Retinal pigment epithelial cell (primary cell): ENCODE measurements around the gene C12orf75.
"Not testable (repeated sequence)": the region's sequence is repeated elsewhere in the genome, so short reads cannot be mapped to it uniquely, and the experiment has no call there.

ENCODE experiments used
- DNase-seq: peaks from one replicate; pipeline ENCODE4 v3.0.0-alpha.2; 2010; ENCODE audit warnings: low read depth
- H3K4me3 ChIP-seq: 2 replicates; pipeline ENCODE4 v1.5.1; 2011; ENCODE audit warnings: mild to moderate bottlenecking, low read length, control low read depth, moderate library complexity
- TF ChIP-seq, protein P1 (sequence below): conservative IDR thresholded peaks from 2 replicates; pipeline ENCODE4 v1.5.1; 2011; ENCODE audit warnings: low read depth, low read length, control low read depth, inconsistent platforms

The C12orf75 gene

DNA sequence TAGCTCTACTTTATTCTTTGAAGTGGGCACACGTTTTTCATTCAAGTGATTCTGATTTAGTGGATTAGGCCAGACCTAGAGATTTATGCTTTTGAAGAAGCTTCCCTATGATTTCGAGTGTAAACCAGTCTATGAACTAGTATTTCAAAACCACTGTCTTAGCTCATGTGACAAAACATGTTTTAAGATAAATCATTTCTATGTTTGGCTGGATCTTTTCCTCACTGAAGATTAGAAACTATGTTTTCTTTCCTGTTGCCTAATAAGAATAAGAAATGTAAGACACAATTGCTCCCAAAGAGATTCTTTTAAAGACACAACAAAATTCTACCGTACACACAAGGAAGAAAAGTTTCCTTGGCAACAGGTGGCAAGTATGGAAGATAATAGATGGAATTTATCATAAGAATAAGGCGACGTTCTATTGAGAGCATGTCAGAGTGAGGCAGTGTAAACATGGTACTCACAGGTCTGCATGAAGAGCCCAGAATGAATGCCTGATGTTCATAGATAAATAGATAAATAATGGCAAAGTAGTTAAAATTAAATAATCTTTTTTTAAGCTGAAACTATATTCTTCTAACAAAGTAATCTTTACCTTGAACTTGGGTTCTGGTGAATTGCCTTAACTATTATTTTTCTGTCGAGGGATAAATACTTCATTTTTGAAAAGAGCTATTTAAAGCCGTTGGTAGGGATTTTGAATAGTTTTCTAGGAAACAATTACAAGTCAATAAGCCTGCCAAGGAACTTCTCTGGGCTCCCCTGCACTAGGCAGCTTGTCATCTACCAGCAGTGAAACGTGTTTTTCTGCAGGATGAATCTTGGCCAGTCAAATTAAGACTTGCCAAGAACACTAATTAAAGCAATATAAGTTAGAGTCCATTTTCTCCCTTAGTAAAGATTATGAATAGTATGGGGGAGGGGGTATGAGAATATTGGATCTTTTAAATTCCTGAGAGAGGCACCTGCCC lies 34.1 kb upstream of the C12orf75 start:
- no peak for DNase-seq
- TF ChIP-seq, protein P1, sequence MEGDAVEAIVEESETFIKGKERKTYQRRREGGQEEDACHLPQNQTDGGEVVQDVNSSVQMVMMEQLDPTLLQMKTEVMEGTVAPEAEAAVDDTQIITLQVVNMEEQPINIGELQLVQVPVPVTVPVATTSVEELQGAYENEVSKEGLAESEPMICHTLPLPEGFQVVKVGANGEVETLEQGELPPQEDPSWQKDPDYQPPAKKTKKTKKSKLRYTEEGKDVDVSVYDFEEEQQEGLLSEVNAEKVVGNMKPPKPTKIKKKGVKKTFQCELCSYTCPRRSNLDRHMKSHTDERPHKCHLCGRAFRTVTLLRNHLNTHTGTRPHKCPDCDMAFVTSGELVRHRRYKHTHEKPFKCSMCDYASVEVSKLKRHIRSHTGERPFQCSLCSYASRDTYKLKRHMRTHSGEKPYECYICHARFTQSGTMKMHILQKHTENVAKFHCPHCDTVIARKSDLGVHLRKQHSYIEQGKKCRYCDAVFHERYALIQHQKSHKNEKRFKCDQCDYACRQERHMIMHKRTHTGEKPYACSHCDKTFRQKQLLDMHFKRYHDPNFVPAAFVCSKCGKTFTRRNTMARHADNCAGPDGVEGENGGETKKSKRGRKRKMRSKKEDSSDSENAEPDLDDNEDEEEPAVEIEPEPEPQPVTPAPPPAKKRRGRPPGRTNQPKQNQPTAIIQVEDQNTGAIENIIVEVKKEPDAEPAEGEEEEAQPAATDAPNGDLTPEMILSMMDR, result no peak
- H3K4me3 ChIP-seq, result no peak overlapping the region

DNA sequence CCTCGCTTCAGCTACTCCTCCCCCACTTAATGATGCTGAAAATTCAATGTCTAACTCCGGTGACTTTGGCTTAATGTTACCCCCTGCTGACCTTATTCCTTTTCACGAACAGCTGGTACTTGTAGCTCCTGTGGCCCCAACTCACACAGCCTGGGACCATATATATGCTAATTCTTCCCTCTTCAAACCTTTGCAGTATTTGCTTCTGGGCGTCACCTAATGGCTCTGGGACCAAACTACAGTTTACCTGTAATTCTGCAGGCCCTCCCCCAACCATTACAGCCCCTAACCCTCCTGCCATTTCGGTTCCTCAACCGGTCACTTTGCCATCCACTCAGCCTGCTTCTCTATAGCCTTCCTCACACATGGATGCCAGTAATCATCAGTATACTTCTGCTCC lies 29.6 kb upstream of the C12orf75 start:
- TF ChIP-seq, protein P1, result no peak
- no peak for DNase-seq
- H3K4me3 ChIP-seq, result no peak overlapping the region

DNA sequence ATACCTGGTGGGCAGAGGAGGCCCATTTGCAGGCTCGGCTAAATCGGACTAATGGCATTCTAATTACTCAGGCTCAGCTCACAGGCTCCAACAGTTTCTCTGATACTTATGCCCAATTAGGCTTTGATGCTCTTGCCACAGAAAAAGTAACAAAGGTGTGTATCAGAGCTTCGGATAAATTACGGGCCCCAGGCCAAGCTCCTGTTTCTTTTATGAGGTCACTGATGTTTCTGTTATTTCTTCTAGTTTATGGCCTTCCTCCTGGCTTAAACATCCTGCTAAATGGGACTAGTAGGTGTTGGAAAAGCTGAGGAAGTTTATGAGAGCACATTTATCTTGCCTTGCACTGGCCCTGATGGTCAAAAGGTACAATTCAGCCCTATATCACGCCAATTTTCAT lies 28.8 kb upstream of the C12orf75 start:
- H3K4me3 ChIP-seq, result no peak overlapping the region
- TF ChIP-seq, protein P1, result no peak
- no peak for DNase-seq

DNA sequence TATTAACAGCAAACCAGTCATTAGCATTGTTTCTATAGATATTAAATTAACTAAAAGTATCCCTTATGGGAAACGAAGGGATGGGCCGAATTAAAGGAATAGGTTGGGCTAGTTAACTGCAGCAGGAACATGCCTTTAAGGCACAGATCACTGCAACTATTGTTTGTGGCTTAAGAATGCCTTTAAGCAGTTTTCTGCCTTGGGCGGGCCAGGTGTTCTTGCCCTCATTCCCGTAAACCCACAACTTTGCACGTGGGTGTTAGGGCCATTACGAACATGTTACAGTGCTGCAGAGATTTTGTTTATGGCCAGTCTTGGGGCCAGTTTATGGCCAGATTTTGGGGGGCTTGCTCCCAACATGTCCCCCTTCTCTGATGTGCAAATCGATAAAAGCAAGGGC lies 27.5 kb upstream of the C12orf75 start:
- not testable (repeated sequence) for H3K4me3 ChIP-seq, DNase-seq

DNA sequence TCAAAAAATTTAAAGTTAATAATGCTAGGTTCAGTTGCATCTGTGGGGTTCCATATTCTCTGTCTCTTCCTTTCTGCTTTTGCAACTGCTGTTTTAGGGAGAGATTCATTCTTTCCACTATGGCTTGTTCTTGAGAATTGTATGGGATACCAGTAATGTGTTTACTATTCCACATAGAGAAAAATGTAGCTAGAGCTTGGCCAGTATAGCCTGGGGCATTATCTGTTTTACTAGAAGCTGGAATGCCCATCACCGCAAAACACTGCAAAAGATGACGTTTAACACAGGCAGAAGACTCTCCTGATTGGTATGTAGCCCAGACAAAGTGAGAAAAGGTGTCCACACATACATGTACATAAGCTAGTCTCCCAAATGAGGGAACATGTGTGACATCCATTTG lies 25.9 kb upstream of the C12orf75 start:
- not testable (repeated sequence) for H3K4me3 ChIP-seq, DNase-seq

DNA sequence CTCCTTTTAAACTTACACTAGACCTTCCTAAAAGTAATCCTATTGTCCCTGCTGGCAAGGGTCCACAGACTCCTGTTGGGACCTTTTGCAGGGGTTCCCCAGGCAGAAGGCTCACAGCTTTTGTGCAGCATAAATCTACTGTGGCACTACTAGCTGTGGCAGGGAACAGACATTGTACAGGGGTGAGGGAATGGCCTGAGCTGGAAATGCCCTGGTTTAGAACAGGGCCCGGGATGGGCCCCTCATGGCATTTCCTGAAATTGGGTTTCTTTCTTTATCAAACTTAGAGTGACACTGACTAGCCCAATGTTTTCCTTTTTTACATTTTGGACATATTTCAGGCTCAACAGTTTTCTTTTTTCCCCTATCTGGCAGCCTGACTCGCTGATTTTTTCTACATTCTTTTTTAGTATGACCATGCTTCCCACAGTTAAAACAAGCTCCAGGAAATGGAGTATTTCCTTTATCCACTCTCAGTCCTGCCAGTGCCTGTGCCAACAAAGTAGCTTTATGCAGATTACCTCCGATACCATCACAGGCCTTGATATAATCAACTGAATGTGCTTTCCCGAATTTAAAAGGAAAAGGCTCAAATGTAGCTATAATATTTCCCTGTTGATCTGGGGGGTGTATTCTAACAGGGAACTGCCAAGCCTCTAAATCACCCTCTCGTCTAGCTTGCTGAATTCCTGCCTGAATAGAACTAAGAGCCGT lies 22.7 kb upstream of the C12orf75 start:
- not testable (repeated sequence) for DNase-seq, H3K4me3 ChIP-seq

DNA sequence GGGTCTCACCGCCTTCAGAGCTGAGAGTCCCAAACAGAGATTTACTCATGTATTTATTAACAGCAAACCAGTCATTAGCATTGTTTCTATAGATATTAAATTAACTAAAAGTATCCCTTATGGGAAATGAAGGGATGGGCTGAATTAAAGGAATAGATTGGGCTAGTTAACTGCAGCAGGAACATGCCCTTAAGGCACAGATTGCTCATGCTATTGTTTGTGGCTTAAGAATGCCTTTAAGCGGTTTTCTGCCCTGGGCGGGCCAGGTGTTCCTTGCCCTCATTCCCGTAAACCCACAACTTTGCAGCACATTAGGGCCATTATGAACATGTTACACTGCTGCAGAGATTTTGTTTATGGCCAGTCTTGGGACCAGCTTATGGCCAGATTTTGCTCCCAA lies 21.7 kb upstream of the C12orf75 start:
- DNase-seq, H3K4me3 ChIP-seq: not testable (repeated sequence)

DNA sequence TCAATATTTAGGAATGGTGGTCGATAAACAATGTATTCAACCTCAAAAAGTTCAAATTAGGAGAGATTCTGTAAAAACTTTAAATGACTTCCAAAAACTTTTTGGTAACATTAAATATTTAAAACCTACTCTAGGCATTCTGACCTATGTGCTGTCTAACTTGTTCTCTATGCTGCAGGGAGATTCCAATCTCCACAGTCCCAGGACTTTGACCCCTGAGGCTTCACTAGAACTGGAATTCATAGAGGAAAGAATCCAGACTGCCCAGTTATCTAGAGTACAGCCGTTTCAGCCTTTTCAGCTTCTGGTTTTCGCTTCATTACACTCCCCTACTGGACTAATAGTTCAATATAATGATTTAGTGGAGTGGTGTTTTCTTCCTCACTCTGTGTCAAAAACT lies 21.1 kb upstream of the C12orf75 start:
- not testable (repeated sequence) for H3K4me3 ChIP-seq, DNase-seq

DNA sequence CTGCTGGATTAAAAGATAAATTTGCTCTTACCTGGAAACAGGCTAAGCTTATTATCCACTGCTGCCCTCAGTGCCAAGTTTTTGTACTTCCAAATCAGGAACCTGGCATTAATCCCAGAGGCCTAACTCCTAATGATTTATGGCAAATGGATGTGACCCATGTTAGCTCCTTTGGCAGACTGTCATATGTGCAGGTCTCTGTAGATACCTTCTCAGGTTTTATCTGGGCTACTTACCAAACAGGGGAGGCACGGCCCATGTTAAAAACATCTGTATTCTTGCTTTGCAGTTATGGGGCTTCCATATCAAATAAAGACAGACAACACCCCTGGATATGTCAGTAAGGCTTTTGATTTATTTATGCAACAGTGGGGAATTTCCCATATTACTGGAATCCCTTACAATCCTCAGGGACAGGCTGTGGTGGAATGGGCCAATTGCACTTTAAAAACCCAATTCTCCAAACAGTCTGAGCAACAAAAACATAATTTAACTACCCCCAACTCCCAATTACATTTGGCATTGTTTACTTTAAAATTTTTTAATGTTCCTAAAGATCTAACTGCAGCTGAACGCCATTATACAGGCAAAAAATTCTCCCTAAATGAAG lies 19.9 kb upstream of the C12orf75 start:
- DNase-seq, H3K4me3 ChIP-seq: not testable (repeated sequence)

DNA sequence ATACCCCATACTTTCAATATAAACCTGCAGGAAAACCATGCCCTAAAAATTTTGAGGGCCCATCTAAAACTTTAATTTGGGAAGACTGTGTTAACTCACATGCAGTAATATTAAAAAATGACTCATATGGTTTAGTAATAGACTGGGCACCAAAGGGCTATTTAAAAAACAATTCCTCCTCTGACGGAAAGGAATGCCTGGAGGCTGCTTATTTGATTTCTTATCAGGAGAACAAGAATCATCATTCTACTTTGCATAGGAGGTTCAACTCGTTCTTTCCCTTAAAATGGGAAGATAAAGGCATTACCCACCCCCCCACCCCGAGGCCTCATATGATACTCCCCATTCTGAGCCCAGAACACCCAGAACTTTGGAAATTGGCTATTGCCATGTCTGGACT lies 18.6 kb upstream of the C12orf75 start:
- not testable (repeated sequence) for DNase-seq, H3K4me3 ChIP-seq

DNA sequence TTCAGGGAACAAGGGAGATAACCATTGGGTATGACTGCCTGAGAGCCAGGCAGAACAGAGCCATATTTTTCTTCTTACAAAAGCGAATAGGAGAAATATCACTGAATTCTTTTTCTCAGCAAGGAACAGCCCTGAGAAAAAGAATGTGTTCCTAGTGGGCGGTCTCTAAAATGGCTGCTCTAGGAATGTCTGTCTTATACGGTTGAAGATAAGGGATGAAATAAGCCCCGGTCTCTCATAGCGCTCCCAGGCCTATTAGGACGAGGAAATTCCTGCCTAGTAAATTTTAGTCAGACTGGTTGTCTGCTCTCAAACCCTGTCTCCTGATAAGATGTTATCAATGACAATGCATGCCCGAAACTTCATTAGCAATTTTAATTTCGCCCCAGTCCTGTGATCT lies 16.7 kb upstream of the C12orf75 start:
- DNase-seq, result not testable (repeated sequence)

More for the DNA sequence above, 16.7 kb upstream of the C12orf75 start:
- not testable (repeated sequence) for H3K4me3 ChIP-seq
